HS-27A (cell line): ENCODE measurements around the gene TCAP.

Experiments
- DNase-seq: peaks from one replicate; pipeline ENCODE4 v3.0.0-alpha.2; 2012; ENCODE audit warnings: low read depth, missing footprints

TCAP gene

DNA sequence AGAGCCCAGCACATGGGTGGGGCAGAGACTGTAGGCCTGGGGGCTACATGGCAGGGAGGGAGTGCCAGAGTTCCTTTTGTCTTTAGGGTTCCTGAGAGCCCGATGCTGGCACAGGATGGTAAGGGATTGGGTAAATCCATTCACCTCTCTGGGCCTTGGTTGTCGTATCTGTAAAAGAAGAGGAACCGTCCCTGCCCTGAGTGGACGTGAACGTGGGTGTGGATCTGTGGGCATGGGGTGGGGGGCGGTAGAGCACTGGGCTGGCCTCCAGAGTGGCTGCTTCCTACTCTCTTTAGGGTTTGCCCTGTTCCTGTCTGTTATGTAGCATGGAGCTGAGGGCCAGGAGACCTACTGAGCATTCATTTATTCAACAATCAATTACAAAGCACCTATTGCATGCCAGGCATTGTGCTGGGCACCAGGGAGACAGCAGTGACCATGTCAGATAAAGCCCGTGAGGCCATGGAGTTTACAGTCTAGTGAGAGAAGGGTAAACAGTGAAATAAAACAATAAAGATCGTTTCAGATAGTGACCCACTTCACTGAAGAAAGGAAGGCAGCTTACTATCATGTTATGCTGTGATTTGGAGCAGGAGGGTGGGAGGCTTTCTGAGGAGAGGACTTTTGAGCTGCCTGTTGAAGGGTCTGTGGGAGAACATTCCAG lies 13.1 kb upstream of the TCAP start:
- DNase-seq: no peak

DNA sequence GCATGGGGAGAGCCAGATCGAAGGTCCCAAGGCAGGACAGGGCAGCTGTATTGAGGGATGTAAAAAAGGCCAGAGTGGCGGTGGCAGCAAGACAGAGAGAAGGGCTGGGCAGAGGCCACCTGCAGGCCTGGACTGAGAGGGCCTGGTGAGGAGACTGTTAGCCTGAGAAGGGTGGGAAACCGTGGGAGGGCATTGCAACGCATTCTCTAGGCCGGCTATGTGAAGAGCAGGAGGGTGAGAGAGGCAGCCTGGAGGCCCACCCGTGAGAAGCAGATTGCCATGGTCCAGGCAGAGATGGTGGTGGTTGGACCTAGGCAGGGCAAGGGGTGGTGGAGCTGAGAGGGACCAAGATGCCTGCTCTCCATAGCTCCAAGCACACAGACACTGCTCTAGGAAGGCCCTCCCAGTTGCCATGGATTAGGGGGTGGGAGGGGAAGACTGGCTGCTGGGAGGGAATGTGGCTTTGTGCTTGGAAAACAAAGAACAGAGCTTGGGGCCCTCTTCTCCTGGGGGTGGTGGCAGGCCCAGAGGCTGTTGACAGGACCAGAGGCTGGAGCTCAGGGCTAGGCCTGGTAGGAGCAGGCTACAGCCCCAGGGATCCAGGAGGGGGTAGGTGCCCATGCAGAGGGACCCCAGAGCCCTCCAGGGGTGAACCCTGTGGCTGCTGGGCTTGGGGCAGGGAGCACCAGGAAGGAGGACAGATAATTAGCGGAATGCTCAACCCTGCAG lies 12.4 kb upstream of the TCAP start:
- DNase-seq: no peak

DNA sequence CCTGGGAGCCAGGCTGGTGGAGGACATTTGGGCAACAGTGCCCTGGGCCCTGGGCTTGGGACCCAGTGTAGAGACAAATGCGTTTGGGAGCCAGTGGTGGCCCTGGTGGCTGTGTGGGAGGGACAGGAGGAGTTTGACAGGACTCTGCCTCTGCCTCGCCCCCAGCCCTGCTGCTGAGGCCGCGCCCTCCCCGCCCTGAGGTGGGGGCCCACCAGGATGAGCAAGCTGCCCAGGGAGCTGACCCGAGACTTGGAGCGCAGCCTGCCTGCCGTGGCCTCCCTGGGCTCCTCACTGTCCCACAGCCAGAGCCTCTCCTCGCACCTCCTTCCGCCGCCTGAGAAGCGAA lies 11.9 kb upstream of the TCAP start:
- no peak for DNase-seq

DNA sequence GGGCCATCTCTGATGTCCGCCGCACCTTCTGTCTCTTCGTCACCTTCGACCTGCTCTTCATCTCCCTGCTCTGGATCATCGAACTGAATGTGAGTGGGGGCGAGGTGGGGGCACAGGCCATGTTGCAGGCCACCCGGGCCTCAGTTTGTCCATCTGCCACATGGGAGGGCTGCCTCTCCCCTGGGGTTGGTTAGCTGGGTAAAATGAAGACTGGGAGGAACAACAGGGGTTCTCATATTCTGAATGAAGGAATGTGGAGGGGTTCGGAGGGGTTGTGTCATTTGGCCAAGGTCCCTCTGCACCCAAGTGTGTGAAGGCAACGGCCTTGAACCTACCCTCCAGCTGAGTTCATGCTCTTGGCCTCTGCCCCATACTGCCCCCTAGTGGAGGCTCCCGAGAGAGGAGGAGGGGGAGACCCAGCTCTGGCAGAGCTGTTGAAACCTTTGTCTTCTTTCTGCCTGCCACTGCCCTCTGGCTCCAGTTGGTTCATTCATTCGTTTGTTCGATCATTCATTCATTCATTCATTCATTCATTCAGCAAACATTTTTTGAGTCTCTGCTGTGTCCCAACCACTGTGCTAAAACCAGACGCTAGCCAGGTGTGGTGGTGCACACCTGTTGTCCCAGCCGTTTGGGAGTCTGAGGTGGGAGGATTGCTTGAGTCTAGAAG lies 11.4 kb upstream of the TCAP start:
- no peak for DNase-seq

DNA sequence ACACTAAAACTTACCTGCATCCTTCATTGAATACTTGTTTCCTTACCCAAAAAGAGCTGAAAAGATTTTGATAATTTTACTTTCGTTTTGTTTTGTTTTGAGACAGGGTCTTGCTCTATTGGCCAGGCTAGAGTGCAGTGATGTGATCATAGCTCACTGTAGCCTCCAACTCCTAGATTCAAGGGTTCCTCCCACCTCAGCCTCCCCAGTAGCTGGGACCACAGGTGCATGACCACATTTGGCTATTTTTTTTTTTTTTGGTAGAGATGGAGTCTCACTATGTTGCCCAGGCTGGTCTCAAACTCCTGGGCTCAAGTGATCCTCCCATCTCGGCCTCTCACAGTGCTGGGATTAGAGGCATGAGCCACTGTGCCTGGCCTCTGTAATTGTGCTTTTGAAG lies 10.0 kb upstream of the TCAP start:
- DNase-seq: no peak

DNA sequence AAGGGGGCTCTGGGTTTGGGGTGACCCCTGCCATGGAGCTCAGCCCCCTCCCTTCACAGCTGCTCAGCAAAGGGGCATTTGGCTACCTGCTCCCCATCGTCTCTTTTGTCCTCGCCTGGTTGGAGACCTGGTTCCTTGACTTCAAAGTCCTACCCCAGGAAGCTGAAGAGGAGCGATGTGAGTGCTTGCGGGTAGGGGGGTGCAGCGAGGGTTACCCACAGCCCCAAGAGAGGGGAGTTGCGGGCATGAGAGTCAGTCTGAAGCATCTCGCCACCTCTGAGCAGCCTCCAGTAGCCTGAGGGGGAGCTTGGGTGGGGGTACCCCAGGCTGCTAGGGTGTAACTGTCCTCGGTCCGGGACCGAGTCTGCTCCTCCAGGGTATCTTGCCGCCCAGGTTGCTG lies 6.8 kb upstream of the TCAP start:
- DNase-seq: no peak

DNA sequence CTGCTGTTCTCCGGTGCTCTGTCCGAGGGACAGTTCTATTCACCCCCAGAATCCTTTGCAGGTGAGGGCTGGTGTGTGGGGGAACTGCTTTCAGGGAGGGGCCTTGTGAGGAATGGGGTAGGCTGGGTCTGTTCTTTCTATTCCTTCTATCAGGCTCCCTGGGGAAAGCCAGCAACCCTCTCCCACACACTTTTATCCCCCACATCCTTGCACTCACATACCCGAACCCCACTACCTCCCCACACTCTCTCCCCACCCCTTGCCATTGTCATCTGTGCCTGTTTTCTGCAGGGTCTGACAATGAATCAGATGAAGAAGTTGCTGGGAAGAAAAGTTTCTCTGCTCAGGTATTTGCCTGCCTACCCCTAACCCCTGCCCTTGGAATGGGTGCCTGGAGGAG lies 6.4 kb upstream of the TCAP start:
- DNase-seq: no peak

DNA sequence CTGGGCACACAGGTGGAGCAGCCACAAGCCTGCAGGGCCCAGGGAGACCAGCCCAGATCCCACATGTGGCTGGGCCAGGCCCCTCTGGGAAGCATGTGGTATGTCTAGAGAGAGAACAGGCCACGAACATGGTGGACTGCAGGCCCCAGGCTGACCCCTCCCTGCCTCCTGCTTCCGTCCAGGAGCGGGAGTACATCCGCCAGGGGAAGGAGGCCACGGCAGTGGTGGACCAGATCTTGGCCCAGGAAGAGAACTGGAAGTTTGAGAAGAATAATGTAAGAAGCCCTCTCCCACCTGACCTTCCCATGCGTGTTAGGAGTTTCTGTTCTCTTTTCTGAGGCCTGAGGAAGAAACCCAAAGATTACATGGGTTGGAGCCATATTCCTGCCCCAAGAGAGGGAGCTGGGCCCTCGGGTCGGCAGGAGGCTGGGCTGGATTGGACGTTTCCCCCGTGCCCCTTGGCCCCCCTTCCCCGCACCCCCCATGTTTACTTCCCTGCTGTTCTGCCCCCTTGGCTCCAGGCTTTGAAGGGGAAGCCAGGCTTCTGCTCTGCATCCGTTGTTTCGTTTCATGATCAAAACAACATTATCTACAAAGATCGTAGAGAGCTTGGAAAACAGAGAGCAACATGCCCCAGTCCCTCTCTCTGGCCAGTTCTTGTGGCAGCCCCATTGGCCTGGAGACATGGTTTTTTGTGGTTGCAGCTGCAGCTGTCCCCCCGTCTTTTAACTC lies 5.7 kb upstream of the TCAP start:
- no peak for DNase-seq

DNA sequence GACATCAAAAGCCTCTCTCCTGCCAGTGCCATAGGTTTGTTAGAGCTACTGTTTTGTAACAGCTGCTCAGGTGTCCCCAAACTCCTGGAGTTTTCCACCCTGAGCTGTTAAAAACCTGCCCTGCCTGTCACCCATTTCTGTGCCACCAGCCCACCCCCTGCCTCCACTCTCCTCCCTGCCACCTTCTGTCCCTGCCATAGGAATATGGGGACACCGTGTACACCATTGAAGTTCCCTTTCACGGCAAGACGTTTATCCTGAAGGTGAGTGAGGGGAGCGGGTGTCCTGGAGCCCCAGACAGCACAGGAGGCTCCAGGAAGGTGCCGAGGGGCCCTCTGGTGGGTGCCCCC lies 5.2 kb upstream of the TCAP start:
- no peak for DNase-seq

DNA sequence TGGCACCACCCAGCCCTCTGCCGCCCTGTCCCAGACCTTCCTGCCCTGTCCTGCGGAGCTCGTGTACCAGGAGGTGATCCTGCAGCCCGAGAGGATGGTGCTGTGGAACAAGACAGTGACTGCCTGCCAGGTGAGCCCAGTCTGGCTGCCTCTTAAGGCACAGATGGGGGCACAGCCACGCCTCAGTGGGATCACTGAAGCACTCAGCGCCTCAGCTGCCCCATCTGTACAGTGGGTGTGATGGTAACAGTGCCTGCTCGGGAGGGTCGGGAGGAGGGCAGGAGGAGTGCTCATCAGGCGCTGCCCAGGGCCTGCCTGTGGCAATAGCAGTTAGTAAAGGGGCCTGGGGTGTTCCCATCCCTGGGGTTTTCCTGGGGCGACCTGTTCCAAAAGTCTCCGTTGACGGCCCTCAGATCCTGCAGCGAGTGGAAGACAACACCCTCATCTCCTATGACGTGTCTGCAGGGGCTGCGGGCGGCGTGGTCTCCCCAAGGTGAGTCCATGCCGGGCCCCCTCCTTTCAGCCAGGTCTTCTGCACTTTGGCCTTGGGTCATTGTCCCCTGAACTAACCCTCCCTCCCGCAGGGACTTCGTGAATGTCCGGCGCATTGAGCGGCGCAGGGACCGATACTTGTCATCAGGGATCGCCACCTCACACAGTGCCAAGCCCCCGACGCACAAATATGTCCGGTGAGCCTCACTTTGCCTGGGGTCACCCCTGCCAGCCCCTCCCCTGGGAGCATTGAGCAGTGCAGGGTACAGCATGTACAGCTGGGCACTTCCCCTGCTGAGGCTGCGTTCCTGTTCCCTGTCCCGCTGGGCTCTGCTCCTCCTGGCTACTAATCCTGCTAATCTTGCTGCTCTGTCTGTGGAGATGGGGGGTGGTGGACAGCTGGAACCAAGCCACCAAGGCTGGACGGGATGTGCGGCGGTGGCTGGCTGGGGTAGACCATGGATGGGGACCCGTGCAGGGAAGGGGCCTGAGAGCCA lies 4.5 kb upstream of the TCAP start:
- DNase-seq: no peak

DNA sequence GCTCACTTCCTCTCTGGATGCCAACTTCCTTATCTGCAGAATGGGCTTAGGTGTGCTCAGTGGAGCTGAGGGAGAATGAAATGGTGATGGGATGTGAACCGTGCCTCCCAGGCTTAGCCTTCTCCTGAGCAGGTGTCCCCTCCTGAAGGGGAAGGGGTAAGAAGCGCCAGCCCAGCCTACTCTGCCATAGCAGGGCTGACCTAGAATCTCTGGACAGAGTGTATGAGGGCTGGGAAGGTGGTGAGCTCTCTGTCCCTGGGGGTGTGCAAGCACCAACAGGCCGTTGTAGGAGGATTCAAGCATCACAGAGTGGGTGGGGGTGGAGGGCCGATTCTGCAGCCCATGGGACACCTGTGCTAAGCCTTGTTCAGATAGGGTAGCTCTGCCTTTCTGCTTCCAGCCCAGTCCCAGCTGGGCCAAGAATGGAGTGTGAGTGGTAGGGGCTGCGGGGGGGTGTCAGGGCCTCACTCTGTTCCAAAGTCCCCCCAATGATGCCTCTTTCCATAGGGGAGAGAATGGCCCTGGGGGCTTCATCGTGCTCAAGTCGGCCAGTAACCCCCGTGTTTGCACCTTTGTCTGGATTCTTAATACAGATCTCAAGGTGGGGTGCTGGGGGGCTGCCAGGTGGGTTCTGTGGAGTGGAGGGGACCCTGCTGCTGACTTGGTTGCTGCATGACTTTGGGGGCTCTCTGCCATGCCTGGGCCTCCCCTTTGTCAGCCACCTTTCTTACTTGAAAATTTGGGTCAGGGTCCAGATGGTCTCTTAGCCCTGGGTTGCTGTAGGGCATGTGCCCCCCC lies 3.2 kb upstream of the TCAP start:
- no peak for DNase-seq

DNA sequence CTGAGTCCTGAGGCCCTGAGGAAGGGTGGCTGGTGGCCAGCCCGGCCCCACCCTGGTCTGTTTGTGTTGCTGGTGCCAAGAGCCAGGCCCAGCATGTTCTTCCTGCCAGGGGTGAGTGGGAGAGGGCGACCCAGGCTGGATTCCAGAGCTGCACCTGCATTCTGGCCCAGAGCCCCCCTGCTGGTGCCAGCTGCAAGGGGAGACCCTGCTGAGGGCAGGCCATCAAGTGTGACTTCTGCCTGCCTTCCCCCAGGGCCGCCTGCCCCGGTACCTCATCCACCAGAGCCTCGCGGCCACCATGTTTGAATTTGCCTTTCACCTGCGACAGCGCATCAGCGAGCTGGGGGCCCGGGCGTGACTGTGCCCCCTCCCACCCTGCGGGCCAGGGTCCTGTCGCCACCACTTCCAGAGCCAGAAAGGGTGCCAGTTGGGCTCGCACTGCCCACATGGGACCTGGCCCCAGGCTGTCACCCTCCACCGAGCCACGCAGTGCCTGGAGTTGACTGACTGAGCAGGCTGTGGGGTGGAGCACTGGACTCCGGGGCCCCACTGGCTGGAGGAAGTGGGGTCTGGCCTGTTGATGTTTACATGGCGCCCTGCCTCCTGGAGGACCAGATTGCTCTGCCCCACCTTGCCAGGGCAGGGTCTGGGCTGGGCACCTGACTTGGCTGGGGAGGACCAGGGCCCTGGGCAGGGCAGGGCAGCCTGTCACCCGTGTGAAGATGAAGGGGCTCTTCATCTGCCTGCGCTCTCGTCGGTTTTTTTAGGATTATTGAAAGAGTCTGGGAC lies 2.4 kb upstream of the TCAP start:
- no peak for DNase-seq

DNA sequence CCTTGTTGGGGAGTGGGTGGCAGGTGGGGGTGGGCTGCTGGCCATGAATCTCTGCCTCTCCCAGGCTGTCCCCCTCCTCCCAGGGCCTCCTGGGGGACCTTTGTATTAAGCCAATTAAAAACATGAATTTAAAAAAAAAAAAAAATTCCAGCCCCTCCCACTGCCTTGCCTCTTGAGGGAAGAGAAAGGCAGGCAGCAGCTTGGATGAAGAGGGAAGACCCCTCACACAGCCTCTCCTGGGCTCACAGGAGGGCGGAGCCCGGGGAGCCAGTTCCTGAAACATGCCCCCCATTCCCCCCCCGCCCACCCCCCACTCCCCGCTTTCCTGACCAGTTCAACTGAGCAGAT lies 1.8 kb upstream of the TCAP start:
- no peak for DNase-seq

DNA sequence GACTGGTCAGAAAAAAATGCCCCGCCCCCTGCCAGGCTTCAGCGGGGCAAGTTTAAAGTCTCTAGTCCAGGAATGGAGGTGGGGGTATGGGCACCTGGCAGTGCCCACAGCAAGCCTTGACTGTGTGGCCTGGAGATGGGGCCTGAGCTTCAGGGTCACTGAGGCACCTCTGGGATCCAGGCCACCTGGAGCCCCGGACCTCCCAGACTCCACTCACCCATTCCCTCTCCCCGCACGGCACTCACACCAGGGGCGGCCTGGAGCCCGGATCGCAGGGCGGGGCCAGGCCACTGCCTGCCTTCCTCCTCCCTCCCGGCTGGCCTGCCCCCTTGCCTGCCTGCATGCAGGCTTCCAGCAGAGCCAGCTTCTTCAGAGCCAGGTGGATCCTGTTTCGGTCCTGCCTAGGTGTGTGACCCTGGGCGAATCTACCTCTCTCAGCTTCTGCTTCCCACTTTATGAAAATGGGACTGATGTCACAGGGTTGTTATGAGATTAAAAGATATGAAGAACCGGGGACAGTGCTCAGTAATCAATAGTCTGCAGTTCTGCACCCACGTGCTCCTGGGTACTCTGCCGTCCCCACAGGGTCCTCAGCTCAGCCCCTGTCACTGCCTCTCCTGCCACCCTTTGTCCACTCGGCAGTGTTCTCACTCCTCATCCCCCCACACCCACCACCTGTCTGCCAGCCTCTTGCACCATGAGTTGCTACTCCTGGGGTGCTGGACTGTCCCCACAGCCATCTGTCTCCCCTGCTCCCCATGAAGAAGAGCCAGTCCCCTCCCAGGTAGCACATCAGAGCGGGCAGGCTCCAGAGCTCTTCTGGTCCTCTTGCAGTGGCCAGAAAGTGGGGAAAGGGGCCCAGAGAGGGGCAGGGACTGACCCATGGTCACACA lies 1.2 kb upstream of the TCAP start:
- no peak for DNase-seq

DNA sequence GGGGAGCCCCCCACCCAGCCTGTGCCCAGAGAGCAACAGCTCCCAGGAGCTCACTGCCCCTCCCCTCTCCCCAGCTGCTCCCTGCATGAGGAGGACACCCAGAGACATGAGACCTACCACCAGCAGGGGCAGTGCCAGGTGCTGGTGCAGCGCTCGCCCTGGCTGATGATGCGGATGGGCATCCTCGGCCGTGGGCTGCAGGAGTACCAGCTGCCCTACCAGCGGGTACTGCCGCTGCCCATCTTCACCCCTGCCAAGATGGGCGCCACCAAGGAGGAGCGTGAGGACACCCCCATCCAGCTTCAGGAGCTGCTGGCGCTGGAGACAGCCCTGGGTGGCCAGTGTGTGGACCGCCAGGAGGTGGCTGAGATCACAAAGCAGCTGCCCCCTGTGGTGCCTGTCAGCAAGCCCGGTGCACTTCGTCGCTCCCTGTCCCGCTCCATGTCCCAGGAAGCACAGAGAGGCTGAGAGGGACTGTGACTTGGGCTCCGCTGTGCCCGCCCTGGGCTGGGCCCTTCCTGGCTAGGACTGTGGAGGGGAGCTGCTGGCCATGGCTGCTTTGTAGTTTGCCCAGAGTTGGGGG lies 584 bp downstream of the TCAP start:
- DNase-seq: no peak

DNA sequence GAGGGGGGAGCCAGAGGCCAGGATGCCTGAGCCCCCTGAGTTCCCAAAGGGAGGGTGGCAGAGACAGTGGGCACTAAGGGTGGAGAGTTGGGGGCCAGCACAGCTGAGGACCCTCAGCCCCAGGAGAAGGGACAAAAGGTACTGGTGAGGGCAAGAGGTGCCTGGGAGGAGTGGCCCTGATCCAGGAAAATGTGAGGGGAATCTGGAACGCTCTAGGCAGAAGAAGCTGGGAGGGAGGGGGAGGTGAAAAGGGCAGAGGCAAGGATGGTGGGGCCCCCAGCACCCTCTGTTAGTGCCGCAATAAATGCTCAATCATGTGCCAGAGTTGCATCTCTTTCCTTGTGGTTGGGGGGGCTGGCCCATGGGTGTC lies 1.1 kb downstream of the TCAP start:
- DNase-seq: no peak

DNA sequence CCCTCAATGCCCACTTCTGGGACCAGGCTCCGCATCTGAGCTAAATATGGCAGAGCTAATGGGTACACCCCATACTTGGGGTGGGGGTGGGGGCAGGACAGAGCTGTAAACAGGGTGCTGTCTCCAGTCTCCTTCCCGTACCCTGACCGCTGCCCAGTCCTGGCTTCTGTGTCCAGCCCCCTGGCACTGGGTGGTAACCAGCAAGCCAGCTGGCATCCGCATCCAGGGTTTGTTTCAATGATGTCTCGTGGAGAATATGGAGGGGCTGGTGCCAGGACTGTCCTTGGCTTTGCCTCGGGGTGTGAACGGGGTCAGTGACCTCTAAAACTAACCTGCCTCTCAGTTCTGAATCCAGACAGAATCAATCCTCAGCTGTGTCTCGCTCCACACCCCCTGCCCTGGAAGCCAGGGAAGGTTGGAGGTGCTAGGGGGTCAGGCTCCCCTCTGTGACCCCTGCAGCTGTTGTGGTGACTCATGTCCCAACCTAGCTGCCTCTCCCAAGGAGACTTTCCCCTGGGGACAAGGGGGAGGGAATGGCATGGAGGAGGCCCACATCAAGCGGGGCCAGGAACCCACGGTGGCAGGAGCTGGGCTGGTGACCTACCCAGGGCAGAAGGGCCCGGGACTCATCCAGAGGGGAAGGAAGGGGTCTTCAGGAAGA lies 1.6 kb downstream of the TCAP start:
- no peak for DNase-seq

DNA sequence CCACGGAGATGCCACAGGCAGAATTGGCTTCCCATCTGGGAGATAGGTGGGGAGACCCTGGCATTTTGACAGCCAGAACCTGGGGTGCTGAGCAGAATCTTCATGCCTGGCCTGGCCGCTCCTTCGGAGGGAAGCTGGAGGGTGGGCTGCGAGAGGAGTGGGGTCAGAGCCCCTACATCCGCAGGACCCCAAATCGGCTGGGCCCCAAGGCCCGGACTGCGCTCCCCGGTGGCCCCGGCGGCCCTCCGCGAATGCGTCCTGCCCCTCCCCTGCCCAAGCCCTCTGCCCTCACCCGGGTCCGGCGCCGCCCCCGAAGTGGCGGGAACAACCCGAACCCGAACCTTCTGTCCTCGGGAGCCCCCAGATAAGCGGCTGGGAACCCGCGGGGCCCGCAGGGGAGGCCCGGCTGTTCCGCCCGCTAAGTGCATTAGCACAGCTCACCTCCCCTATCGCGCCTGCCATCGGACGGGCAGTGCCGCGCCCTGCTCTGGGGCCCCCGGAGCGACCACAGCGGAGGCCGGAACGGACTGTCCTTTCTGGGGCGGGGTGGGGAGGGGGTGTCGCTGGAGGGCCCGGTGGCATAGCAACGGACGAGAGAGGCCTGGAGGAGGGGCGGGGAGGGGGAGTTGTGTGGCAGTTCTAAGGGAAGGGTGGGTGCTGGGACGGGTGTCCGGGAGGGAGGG lies 2.3 kb downstream of the TCAP start:
- no peak for DNase-seq
